AG08395 (cell line): ENCODE results near the gene PRKCZ.
"Not testable (repeated sequence)": the region's sequence is repeated elsewhere in the genome, so short reads cannot be mapped to it uniquely, and the experiment has no call there.

Source experiments
- DNase-seq: peaks from one replicate; pipeline ENCODE4 v3.0.0; 2012; ENCODE audit warnings: mixed read lengths, low spot score

PRKCZ gene

DNA sequence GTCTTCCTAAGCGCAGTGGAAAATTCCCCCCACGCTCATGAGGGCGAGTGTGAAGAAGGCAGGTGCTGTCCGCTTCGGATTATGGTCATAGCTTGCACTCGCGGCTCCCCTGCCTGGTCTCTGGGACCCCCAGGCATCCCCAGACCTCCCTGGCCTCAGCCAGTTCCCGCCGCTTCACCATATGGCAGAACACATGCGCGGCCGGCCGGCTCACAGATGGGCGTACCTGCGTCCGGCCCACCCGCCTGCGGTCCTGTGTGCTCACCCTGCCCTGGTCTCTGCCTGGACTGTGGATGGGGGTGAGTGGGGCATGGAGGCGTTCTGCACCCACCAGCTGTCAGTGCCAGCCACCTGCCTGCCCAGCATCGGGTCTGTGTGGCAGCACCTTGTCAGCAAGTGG, 34.1 kb downstream of the PRKCZ start:
- no peak for DNase-seq

DNA sequence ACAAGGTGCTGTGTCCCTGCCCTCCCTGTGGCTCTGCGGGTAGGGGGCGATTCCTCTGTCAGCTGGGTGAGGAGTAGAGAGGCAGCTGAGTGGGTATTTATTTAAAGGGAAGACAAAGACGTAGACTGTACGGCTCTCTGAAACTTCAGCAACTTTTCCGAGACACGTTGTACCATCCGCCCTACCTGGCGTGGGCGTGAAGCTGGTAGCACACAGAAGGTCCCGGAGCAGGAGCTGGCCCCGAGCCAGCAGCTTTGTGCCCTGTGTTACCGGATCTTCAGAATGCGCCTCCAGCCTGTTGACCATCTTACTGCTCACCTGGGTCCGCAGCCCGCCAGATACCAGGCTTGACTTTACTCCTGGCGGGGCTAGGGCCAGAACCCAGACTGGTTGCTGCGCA, 34.9 kb downstream of the PRKCZ start:
- DNase-seq: no peak

DNA sequence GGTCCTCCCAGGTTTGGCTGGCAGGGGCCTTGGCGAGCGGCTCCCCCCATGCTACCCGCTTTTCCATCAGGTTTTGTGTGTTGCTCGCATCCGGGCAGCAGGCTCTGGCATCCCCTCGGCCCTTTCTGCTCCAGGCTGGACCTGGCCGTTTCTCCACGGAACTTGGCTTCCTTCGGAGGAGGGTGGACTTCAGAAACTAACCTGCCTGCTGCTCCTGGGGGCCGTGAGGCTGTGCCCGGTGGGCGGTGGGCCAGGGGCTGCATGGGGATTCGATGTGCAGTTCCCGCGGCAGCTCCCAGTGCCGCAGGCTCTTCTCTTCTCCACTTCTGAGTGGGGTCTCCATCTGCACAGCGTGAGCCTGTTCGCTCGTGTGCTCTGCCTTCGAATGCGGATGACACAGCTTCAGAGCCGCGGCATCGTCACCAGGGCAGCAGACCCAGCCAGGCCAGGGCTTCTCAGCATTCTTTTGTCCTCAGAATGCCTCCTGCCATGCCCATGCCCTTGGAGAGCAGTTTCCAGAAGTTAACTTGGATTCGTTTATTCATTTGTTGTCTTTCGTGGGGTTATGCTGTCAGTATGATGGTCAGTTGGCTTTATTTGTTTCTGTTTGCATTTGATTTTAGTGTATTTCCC, 36.4 kb downstream of the PRKCZ start:
- DNase-seq: no peak

DNA sequence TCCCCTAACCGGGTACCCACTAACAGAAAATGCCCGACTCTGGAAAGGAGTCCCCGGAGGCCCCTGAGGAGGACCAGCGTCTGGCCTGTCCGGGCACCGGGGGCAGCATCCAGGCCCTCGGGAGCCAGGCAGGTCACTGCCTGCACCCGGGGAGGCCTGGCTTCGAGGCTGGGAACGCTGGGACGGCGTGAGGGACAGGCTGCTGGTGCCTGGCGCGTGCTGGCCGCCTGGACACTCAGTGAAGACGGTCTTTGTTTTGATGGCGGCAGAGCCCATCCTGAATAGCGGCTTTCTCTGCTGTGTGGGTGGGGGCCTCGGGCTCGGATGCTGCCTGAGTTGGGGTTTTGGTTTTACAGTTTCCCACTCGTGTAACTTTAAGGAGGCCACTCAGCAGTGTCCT, 37.6 kb downstream of the PRKCZ start:
- no peak for DNase-seq

DNA sequence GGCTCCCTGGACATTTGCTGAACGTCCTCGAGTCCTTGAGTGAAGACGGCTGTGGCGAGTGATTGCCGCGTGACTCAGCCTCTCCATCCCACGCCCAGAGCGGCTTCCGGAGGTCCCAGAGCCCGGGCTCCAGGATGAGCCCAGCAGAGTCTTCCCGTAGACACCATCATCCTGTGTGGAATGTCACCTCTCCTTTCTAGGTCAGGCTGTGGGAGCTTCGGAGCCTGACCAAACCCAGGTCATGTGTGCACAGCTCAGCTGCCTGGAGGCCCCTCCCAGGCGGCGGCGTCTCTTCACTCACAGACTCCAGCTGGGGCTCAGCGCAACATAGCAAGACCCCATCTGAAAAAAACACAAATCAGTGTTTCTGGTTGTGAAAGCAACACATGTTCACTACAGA, 38.2 kb downstream of the PRKCZ start:
- DNase-seq: peak; percentile 81

DNA sequence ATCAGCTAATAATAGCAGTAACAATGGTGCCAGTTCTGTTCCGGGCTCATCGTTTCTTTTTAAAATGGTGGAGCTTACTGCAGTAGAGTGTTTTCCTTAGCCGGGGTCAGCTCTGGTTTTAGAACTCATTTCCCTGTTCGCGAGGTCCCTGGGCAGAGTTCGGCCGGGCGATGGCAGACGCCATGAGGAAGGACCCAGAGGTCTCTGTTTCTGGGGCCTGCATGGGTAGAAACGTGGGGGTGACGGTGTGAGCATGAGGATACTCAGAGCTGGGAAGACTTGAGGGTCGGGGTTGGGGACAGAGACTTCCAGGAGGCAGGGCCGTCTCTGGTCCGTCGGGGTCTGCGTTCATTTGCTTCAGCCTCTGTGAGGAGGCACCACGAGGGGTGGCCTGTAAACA, 38.8 kb downstream of the PRKCZ start:
- no peak for DNase-seq

DNA sequence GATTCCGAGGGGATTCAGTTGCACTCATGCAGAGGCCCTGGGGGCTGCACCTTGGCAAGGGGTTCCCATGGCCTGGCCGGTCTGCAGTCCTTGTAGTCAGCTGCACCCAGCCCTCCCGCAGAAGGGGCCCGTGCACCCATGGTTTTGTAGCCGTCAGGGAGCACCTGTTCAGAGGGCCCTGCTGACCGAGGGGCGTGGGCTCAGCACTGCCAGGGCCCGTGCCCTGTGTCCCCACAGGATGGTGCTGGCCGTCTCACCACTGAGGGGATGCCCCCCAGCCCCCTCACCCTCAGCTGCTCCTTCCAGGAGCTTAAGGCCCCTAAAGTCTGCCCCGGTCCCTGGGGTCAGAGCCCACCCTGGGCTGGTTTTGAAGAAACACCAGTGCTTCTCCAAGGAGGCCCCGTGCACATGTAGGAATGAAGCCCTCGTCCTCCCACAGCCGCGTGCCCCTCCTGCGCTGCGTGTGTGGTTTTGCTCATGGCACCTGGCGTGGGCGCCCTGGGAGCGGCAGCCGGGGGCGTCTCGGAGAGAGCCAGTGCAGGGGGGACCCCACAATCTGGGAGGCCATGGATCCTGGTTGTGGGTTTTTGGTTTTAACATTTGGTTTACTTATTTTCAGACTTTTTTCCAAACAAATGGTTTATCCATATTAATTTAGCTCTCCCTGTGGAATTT, 40.1 kb downstream of the PRKCZ start:
- no peak for DNase-seq

DNA sequence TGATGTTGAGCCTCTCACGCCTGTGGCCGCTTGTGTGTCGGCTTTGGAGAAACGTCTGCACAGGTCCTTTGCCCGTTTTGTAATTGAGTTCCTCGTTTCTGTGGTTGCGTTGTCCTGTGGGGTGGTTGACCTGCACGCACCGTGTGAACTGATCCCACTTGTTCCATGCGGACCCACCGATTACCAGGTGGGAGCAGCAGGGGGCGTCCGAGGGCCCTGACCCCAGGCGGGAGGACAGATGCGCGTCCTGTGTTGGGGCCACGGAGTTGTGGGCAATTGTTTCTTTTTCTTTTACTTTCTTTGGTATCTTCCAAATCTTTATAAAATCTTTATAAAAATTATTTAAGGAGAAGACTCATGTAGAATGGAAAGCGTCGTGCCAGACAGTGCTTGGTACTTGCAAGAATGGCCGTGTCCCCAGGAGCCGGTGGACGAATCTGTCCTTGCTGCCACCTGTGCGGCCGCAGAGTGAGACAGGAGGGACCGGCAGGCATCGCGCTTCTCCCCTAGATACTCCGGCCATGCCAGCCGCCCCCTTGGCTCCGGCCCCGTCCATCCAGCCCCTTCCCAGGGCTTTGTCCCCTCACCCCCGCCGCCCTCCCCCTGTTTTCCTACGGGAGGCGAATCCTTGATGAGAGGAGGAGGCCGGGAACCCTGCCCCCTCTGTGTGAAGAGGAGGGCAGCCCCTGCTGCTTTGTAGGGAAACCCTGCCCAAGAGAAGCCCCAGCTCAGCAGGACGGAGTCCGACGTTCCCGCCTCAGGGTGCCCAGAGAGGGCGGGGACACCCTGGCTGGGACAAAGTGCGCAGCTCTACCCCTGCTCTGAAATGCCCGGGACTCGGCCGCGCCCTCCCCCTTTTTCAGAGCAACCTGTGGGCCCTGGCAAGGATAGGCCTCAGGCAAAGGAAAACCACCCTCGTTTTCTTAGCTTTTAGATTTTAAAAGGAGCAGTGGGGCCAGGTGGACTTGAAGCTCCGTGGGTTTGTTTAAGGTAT, 41.7 kb downstream of the PRKCZ start:
- peak; percentile 32 for DNase-seq

DNA sequence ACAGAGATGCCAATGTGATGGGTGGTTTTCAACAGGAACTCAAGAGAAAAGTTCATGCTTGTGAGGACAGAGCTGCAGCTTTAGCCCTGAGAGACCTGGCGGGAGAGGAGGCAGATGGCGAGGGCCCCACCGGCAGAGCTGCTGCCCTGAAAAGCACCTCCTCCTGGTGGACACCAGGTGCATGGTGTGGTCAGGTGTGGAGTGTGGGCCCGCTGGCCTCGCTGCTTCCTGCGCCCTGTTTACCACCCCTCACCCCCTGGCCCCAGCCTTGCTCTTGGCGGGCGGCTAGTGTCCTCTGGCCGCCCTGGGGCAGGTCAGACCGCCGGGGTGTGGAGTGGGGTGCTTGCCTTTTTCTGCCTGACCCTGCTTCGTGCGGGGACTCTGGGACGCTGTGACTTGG, 42.8 kb downstream of the PRKCZ start:
- DNase-seq: no peak

DNA sequence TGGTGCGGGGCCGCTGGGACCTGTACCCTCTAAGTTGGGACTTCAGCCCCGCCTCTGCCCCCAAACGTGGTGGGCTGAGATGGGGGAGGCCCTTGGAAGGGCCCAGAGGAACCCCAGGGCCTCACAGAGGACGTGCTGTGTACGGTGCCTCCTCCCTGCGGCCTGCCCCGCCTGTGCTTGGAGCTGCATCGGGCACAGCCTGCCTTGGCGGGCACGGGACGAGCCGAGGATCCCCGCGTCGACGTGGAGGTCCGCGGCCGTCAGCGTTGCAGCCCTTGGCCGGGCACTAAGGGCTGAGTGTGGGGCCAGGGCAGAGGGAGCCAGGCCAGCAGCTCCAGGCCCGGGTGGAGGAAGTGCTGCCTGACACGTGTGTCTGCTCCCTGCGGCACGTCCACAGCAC, 43.4 kb downstream of the PRKCZ start:
- no peak for DNase-seq

DNA sequence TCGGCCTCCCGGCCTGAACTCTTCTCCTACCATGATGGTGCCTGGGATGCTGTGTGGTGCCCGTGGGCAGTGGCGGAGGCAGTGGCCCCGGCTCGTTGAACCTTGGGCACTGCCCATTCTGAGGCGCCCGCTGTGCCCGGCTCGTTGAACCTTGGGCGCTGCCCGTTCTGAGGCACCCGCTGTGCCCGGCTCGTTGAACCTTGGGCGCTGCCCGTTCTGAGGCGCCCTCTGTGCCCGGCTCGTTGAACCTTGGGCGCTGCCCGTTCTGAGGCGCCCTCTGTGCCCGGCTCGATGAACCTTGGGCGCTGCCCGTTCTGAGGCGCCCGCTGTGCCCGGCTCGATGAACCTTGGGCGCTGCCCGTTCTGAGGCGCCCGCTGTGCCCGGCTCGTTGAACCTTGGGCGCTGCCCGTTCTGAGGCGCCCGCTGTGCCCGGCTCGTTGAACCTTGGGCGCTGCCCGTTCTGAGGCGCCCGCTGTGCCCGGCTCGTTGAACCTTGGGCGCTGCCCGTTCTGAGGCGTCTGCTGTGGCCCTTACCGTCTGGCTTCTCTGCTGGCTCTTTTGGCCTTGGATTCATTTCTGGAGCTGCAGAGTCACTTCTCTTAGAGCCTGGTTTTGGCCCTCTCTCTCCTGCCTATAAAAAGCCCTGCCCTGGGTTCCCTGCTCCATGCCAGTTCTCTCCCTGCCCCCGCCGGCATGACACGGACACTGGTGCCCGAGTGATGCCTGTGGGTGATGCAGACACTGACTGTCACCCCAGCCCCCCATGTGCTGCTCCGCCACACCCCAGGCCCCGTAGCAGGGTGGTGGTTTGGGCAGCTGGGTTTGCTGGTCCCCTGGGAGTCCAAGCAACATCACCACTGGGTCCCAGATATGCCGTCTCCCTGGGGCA, 44.3 kb downstream of the PRKCZ start:
- DNase-seq: not testable (repeated sequence)

DNA sequence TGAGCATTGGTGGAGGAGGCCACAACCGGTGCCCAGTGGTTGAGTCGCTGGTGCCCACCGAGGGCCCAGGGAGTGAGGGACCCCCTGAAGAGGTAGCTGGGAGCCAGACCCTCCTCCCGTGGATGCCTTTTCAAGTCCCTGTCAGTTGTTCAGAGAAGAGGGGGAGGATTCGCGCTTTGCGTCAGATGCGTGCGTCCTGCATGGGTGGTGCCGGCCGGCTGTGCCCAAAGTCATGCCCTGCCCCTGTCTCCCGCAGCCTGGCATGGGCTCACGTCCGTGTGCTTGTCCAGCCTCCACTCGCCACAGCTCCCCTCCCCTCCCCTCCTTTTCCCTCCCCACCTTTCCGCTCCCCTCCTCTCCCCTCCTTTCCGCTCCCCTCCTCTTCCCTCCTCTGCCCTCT, 45.2 kb downstream of the PRKCZ start:
- DNase-seq: no peak

DNA sequence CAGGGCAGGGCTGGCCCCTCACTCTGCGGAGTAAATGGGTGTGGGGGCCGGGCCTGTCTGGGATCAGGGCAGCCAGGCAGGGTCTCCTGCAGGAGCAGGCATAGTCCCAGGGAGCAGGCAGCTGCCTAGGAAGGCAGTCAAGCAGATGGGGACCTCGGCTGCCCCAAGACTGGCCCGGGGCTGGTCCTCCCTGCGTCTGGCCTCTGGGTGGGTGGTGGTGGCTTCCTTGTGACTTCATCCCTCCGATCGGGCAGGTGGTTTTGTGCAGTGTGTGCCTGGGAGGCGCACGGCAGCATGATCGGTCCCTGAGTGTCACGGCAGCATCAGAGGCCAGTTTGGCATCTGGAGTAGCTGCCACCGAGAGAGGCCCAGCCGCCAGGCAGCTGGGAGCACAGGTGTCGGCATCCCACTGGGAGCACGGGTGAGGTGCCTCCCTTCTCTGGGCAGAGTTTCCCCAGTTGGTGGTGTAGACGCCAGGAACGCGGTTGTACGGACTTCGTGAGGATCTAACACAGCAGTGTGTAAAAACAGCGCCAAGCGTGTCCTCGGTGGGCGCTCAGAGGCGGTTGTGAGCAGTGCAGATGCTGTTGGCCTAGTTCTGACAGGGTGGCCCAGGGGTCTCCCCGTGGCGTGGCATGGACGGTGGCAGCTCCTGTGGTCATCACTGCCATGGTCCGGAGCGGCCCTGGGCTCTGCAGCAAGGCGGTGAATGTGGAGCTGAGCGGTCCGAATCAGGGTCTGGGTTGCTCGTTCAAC, 45.9 kb downstream of the PRKCZ start:
- DNase-seq: no peak

DNA sequence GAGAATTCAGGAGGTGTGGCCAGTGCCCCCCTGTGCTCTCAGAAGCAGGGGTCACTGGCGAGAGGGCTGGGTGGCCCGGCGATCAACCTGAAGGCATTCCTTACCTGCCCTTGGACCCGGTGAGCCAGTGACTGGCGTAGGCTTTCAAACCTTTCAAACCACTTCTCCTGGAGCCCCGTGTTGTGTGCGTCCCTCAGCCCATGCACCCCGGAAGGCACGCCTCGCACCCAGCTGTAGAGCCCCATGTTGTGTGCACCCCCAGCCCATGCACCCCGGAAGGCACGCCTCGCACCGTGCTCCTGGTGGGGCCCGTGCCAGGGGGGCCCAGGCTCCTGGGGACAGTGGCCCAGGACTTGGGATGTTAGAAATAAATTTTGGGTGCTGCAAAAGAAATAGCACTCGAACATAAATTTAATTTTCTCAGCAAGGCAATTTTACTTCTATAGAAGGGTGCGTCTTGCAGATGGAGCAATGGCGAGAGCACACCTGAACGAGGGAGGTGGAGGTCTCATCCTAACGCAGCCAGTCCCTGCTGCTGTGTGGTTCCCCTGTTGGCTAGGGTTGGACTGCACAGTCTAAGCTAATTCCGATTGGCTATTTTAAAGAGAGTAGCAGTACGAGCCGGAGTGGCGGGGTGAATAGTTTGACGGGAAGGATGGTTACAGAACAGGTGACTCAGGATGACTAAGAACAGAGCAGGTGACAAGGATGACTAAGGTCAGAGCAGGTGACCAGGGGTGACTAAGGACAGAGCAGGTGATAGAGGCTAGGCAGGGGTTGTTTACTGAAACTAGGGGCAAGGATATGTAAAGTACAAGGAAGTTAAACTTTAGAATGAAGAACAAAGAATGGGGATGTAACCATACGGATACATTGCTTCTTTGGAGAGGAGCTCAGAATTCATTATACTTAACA, 47.4 kb downstream of the PRKCZ start:
- DNase-seq: no peak

DNA sequence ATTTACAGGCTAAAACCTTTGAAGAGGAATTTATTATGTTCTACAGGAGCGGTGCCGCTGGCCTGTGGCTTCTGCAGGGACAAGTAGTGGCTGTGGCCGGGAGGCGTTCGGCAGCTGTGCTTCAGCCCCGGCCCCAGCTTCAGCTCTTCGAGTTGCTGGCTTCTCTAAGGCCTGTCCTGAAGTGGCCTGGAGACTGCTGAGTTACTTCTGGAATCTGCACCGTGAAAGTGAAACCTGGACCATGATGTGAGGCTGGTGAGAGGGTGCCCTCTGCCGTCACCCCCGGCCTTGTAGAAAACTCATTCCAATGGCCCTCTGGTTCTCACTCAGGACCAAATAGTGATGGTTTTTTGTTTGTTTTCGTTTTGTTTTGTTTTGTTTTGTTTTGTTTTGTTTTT, 48.1 kb downstream of the PRKCZ start:
- DNase-seq: no peak

DNA sequence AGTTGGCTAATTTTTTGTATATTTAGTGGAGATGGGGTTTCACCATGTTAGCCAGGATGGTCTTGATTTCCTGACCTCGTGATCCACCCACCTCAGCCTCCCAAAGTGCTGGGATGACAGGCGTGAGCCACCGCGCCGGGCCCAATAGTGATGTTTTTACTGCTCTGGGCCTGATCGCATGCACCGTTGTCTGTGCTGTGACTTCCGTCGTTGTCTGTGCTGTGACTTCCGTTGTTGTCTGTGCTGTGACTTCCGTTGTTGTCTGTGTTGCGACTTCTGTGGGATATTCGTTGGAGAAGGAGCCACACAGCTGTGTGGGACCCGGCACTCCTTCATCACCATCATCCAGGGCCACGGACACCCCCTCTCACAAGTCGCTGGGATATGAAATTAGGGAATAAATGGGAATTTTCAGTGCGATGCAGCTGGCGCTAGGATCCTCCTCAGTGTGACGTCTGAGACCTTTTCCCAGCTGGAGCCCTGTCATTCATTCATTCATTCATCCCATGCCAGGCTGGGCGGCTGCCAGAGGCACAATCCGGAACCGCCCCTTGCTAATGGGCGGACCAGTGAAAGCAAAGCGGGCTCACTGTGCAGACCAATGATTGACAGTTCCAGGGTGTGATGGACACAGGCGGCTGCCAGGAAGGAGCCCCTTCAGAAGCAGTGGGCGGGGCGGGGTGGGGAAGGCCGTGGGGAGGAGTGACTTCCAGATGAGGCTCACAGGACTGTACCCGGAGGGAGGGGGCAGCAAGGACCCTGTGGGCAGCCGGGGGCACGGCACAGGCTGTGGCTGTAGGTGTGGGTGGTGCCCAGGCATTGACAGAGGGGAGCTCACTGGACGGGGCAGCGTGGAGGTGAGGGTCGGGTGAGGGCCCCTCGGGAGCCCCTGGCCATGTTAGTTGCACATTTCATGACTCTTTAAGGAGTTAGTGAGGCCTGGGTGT, 48.9 kb downstream of the PRKCZ start:
- DNase-seq: no peak

DNA sequence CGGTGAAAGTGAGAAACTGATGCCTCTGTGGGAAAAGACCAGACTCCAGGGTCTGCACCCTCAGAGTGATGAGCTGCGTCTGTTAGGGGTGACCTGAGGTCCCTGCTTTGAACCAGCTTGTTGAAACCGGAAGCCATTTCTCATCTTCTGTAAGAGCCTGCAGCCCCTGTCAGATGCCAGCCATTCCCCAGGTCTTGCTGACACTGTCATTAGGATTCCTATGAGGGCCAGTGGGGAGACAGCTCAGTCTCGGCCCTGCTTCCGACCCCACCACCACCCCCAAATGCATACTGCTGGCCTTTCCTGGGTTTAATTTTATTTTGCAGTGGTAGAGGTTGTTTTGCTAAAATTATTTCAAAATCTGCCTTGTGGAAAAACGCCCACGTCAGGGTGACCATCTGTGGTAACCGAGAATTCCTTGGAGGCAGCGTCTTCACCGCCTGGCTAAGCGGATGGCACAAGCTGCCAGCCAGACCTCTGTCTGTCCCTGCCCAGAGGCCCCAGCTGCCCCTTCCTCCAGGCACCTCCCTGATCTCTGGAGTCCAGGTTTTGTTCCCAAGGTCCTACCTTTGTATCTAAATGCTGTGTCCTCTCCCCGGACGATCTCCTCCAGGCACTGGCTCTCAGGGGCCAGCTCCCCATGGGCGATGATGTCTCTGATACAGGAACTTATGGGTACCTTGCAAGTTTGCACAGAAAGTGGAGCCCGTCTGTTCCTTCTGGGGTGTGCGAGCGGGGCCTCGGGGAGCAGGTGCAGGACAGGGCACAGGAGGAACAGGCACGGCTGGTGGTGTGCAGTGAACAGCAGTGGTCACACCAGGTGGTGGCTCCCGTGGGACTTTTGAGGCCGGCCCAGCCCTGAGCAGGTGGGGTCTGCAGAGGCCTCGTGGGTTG, 49.9 kb downstream of the PRKCZ start:
- peak; percentile 75 for DNase-seq

DNA sequence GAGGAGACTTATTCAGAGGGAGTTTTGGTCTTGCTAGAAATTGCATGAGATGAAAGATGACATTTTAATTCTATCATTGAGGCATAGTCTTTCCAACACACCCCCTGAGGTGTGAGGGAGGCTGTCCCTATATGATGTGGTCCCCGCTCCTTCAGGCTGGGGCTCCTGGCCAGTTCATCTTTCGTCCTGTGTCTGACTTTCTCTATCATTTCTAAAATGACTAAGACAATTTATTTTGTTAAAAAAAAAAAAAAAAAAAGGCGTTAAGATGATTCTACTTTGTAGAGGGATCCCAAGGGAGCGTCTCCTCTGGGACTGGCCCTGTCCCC, 50.5 kb downstream of the PRKCZ start:
- no peak for DNase-seq
